Activated CD4-positive, CD25-positive, alpha-beta regulatory T cell (primary cell): ENCODE measurements around the gene DDIT3.
A peak's percentile ranks its signal among the peaks of the same experiment; 100 is the strongest.

Experiments
- DNase-seq, 4 experiments: peaks; one replicate each; lab custom pipeline; 2025; lab: John Stamatoyannopoulos, UW

Gene DDIT3

DNA sequence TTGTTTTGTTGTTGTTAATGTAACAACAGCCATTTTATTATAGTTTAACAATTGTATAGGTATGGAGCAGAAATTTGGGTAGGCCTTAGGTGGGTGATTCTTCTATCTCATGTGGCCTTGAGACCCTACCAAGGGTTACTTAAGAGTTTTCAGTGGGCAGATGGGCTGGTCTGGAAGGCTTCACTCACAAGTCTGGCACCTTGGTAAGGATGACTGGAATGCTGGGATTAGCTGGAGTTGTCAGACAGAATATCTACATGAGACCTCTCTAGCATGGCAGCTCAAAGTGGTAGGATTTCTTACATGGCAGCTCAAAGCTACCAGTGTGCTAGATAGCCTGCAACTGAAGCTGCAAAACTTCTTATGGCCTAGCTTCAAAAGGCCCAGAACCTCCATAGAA lies 34.6 kb downstream of the DDIT3 start:
- DNase-seq: no peak

GRCh38 chr12:57483466-57483865 lies 36.8 kb downstream of the DDIT3 start:
- no peak for DNase-seq

- DNase-seq: no peak
Observed at GRCh38 chr12:57481671-57482070, 38.6 kb downstream of the DDIT3 start.

DNA sequence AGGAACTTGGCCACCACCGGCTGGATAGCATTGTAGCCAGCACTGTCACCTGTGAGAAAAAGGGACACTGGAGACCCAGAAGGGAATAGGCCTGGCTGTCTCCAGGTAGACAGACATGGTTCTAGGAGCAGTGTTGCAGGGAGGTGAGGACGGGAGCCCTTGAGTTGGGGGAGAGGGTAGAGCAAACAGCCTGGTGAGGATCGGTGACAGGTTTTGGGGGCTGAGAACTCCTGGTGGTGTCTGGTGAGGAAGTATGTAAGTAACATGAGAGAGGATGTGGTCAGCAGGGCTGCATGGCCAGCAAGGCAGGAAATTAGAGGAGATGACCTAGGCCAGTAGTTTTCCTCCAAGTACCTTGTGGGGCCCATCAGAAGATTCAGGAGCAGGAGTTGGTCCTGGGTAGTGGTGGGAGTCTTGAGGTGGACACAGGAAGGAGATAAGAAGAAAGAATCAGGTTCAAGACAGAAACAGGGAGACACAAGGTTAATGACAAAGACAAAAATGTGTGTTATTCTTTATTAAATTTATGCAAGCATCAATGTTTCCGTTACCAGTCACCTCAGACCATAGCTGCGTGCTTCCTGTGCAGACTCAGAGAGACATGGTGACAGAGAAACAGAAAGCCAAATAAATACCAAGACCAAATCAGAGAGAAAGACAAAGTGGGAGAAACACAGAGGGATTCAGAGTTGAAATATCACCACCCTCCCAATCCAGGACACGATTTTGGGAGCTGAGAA lies 40.8 kb downstream of the DDIT3 start, which contains the start of gene ARHGAP9:
TSS of gene ARHGAP9 (minus strand) at position 491 of the 740 bp plus-strand sequence. CDS start at position 31, 460 bp downstream.
- peak in 1 of 4 experiments; percentile 16 for DNase-seq

DNA sequence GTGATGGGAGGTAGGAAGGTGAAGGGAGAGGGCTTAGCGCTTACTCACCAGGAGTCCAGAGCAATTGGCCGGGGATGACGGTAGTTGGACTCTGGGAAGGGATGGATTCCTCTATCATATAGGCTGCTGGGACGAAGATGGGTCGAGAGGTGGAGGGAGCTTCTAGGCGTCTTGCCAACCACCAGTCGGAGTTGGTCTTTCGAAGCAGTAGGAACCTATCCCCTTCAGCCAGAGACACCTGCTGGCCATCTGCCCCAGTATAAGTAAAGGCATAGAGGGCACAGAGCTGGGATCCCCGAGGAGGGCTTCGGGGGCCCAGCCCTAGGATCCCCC lies 41.3 kb downstream of the DDIT3 start:
- DNase-seq: no peak

- DNase-seq: no peak
Observed at GRCh38 chr12:57477710-57478681, 42.3 kb downstream of the DDIT3 start.

DNA sequence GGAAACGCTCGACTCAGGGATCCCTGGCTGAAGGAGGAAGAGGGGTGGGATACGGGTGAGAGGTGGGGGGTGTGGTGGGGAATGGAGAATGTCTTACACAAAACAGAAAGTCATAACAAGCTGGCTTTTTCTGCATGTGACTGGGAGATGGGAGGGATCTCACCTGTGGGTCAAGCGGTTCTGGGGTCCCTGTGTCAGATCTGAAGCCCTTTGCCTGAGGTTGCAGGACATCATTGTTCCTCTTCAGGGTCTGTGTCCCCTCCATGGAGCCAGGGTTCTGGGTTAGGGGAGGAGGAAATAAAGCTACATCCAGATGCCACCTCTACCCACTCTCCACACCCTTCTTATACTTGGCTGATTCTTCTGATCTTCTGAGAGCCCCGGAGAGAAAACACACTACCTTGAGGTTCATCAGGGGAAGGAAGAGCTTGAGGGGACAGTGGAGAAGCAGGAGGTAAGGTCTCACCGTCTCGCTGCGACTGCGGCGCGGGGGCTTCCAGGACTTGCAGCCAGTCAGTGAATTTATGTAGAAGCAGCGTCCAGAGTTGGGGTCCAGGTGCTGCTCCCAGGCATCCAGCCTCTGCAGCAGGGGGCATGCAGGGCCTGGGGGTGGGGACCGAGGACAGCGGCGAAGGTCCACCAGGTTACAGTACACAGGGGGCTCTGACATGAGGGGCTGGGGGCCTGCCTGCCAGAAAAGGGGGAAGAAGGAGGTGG lies 43.2 kb downstream of the DDIT3 start:
- DNase-seq: no peak

DNA sequence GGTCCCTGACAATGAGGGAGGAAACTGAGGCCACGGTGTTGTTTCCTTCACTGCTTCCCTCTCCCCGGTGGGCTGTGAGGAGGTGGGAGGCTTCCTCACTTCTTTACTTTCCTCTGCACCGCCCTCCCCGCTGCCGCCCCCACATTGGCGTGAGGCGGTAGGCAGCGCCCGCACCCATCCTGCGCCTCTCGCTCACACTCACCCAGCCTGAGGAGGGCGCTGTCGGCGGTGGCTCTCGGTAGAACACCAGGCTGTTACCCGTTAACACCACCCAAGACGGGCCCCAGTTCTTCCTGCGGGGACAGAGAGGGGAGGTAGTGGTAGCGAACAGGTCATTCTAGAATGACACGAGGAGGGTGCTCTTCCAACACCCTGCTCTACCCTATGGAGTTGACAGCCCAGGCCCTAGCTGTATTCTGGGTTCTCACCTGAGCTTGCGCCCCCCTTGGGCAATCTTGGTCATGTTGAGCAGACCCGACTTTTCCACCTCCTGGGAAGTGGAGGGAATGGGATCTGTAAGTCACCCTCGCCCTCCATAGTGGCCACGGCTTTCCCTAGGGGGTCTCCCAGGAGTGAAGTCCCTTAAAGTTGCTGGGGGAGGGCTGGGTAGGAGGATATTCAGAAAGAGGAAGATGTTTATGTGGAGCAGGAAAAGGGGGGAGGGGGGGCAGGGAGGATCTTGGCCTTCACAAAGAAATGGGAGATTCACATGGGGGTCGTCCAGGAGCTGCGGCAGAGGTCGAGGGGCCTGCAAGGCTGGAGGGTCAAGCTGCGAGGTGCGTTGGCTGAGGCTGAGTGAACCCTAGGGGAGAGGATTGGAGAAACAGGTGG lies 43.9 kb downstream of the DDIT3 start:
- peak; percentile 30 to 61 (median 50) for DNase-seq

DNA sequence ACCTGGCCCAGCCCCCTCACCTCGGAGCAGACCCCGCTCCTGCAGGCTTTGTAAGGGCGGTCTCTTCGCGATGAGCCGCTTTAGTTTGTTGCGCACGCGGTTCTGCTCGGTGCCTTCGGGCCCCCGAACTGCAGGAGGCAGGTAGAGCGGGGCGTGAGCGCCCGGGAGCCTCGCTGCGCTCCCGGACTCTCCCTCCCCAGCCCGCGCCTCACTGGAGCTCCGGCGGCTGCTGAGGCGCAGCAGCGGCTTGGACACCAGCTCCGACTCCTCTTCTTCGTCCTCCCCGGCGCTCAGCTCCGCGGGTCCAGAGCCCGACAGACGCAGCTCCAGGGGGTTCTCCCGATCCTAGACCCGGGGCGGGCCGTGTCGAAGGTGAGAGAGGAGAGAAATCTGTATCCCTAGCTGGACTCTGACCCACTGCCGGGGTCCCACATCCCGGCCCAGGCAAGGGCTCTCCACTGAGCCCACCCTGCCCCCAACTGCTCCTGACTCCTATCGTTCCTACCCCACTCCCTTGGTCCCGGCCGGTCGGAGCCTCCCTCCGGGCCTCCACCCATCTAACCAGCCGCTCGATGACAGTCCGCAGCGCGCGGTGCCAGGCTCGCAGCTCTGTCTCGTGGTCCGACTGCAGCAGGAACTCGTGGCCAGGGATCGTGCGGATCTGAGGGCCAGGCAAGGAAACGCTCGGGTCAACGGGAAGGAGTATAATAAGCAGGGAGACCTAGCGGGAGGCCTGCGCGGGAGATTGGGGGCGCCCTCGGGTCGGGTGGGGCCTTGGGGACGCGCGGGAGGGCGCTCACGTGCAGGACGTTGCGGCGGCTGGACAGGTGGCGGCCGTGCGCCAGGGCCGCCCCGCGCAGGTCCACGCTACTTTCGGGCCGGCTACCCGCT lies 44.8 kb downstream of the DDIT3 start:
- DNase-seq: no peak

GRCh38 chr12:57474862-57475261 lies 45.5 kb downstream of the DDIT3 start:
- DNase-seq: no peak

DNA sequence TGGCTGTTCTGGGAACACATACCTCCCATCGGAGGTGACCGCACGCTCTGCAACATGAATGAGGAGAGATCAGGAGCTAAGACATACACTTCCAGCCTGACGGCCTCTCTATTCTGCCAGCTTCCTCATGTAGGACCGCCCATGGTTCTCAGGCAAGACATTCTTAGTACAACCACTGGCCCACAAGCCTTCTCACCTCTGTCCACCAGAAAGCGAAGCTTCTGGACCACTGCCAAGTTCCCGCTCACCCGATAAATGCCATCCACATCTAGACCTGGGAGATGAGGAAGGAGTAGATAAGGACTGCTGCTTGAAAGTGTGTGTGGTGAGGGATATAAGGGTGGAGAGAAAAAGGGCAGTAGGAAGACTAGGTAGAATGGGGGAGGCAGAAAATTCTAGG lies 45.9 kb downstream of the DDIT3 start:
- DNase-seq: no peak

- DNase-seq: no peak
Observed at GRCh38 chr12:57473886-57474285, 46.4 kb downstream of the DDIT3 start.

DNA sequence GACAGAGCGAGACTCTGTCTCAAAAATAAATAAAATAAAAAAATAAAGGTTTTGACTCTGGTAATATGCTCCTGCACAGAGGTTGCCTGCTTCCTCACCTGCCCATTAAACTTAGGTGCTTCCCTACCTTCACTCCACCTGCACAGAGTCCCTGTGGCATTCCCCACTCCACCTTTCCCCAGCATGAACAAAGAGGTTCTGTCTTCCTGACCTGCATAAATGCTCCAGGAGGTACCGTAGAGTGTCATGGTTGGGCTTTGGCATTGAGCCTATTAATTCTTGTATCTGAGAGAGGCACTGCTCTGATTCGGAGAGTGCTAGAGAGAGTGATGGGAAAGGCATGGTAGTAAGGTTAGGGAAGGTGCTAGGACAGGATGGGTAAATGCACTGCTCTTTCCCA lies 46.9 kb downstream of the DDIT3 start:
- no peak for DNase-seq

GRCh38 chr12:57472391-57472790 lies 47.9 kb downstream of the DDIT3 start:
- DNase-seq: no peak

DNA sequence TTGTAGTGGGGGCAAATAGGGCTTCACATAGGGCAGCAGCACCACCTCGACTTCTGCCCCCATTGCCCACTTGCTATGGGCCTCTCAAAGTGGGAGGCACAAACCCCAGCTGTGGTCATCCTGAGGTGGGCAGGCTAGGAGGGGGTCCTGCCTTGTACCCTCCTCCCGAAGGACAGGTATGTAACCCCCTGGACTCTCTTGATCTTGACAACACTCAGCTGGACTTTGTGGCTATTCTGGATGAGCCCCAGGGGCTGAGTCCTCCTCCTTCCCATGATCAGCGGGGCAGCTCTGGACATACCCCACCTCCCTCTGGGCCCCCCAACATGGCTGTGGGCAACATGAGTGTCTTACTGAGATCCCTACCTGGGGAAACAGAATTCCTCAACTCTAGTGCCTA lies 48.7 kb downstream of the DDIT3 start:
- no peak for DNase-seq

GRCh38 chr12:57470970-57471656 lies 49.2 kb downstream of the DDIT3 start:
- no peak for DNase-seq

GRCh38 chr12:57470286-57470969 lies 49.9 kb downstream of the DDIT3 start:
- DNase-seq: no peak

- DNase-seq: no peak
Observed at GRCh38 chr12:57469296-57470164, 50.8 kb downstream of the DDIT3 start.
